Measurements from ENCODE around the gene HIVEP3. TPM values are rescaled to one million over a fixed set of nuclear protein-coding genes. Genes with fewer than 3 reads are reported as not detected.

Gene HIVEP3
- total RNA-seq, 1 donor from 2014 or later: 2.9 TPM

DNA sequence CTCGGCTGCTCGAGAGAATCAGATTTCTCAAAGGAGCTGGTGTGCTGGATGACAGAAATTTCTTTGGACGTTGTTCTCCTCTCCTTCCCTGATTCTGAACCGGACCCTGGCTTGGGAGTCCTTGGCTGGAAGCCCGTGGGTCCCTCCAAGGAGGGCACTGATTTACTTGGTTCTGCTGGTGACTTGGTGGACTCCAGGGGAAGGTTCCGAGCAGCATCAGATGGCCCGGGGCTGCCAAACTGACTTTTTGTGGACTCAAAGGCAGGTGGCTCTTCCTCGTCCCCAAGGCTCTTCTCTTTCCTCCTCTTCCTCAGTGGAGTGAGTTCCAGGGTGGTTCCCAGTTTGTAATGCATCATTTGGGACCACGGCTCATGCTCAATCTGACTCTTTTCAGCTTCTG, 336.4 kb downstream of the HIVEP3 start:
- Histone ChIP-seq H3K27me3 (no peaks in the 10 kb centered on the region), H3K27ac (no peak overlapping the region), H3K4me1 (no peaks in the 10 kb centered on the region), H3K9me3 (no peaks in the 10 kb centered on the region), H3K36me3 (no peaks in the 10 kb centered on the region), H3K4me3 (no peak overlapping the region)
- TF ChIP-seq POLR2AphosphoS5 (IDR thresholded peaks at IDR 0.05; ENCODE audit: insufficient read depth in 1 of 2, low read depth in 1 of 2): no peak
- TF ChIP-seq POLR2A (IDR thresholded peaks at IDR 0.05): no peak
- TF ChIP-seq, protein P1, sequence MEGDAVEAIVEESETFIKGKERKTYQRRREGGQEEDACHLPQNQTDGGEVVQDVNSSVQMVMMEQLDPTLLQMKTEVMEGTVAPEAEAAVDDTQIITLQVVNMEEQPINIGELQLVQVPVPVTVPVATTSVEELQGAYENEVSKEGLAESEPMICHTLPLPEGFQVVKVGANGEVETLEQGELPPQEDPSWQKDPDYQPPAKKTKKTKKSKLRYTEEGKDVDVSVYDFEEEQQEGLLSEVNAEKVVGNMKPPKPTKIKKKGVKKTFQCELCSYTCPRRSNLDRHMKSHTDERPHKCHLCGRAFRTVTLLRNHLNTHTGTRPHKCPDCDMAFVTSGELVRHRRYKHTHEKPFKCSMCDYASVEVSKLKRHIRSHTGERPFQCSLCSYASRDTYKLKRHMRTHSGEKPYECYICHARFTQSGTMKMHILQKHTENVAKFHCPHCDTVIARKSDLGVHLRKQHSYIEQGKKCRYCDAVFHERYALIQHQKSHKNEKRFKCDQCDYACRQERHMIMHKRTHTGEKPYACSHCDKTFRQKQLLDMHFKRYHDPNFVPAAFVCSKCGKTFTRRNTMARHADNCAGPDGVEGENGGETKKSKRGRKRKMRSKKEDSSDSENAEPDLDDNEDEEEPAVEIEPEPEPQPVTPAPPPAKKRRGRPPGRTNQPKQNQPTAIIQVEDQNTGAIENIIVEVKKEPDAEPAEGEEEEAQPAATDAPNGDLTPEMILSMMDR (IDR thresholded peaks at IDR 0.05): no peak
- intact Hi-C loops (cut with DNase I): no loop called here
- DNase-seq (ENCODE audit: extremely low spot score in 2 of 2): peak; percentile 40 to 61

DNA sequence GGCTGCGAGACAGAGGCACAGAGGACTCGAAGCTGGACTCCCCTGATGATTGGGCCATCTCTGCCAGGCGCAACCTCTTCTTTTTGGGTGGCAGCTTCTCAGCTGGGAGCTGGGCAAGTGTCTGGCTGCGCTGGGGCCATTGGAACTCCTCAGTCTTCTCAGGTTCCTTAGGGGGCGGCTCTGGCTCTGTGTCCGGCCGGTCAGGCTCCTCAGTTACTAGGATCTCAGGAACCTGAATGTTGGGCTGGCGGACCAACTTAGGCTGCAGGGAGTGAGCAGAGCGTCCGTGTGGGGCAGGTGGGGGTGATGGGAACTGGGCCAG, 336.8 kb downstream of the HIVEP3 start:
- H3K9me3 ChIP-seq: no peaks in the 10 kb centered on the region
- TF ChIP-seq, protein P1 (IDR thresholded peaks at IDR 0.05): no peak
- TF ChIP-seq POLR2A (IDR thresholded peaks at IDR 0.05) (no peak), POLR2AphosphoS5 (IDR thresholded peaks at IDR 0.05; ENCODE audit: insufficient read depth in 1 of 2, low read depth in 1 of 2) (no peak)
- no peaks in the 10 kb centered on the region for H3K27me3 ChIP-seq
- no peaks in the 10 kb centered on the region for H3K36me3 ChIP-seq
- H3K4me3 ChIP-seq: no peak overlapping the region
- H3K4me1 ChIP-seq: no peaks in the 10 kb centered on the region
- intact Hi-C loops (cut with DNase I): no loop called here
- DNase-seq (ENCODE audit: extremely low spot score in 2 of 2): peak; percentile 44 to 61
- no peak overlapping the region for H3K27ac ChIP-seq

DNA sequence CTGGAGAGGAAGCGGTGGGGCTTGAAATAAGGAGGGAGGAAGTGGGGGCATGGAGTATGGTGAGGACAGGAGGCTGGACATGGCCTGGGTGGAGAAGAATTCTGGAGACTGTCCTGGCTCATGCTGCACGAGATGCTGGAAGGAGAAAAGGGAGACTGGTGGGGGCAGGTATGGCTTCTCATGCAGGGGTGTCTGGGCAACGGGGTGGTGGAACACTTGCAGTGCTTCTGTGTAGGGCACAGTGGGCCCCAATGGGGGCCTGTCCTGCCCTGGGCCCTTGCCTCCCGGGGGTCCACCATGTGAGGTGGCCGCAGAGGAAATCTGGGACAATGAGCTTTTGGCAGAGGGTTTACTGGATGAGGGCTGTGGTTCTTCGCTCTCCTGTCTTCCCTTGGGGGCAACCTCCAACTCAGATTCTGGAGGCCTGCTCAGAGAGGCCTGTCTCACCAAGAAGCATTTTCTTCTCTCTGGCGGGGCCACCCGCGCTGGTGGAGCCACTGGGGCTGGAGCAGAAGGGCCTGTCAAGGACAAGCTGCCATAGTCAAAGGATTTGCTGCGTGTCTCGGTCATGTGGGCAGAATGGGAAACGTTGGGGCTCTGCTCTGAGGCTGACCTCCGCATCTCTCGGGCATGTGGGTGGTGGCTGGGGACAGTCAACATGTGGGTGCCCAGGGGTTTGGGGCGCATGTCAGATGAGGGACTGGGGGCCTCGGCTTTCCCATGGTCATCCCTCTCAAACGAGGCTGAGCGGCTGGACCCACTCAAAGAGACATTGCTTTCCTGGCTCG, 337.3 kb downstream of the HIVEP3 start:
- no peaks in the 10 kb centered on the region for H3K36me3 ChIP-seq
- intact Hi-C loops (cut with DNase I): no loop called here
- H3K4me1 ChIP-seq: no peaks in the 10 kb centered on the region
- no peak overlapping the region for H3K4me3 ChIP-seq
- H3K9me3 ChIP-seq: no peaks in the 10 kb centered on the region
- DNase-seq (ENCODE audit: extremely low spot score in 2 of 2): peak; percentile 69 to 89
- H3K27ac ChIP-seq: no peak overlapping the region
- TF ChIP-seq POLR2A (IDR thresholded peaks at IDR 0.05) (no peak), POLR2AphosphoS5 (IDR thresholded peaks at IDR 0.05; ENCODE audit: insufficient read depth in 1 of 2, low read depth in 1 of 2) (no peak)
- TF ChIP-seq, protein P1 (IDR thresholded peaks at IDR 0.05): no peak
- H3K27me3 ChIP-seq: no peaks in the 10 kb centered on the region

DNA sequence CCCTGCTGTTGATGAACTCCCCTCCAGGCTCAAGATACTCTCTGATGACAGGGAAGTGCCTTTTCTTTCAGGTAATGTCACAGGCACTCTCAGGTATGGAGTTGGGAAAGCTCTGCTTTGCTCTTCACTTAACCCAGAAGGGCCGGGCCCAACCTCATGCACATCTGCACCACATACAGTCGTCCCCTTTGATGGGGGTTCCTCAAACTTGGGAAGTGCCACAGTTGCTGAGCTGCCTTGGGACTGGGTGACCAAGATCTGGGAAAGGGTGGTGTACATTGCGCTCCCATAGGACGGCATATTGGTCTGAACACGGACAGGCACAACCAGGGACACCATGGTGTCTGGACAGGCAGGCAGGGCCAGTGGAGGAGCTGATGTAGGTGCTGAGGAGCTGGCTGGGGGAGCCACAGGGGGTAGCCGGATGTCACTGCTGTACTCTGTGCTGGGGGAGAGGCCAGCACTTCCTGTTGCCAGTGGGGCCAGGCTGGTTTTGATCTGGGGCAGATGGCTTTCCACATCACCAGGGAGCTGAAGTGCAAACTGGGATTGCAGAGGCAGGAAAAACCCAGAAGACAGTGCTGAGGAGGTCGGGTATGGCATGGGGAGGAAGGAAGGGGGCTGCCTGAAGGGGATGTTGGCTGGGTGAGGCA, 338.1 kb downstream of the HIVEP3 start:
- TF ChIP-seq POLR2A (IDR thresholded peaks at IDR 0.05) (no peak), POLR2AphosphoS5 (IDR thresholded peaks at IDR 0.05; ENCODE audit: insufficient read depth in 1 of 2, low read depth in 1 of 2) (no peak)
- TF ChIP-seq, protein P1 (IDR thresholded peaks at IDR 0.05): no peak
- Histone ChIP-seq H3K4me1 (no peaks in the 10 kb centered on the region), H3K27me3 (no peaks in the 10 kb centered on the region), H3K36me3 (no peaks in the 10 kb centered on the region), H3K27ac (no peak overlapping the region), H3K9me3 (no peaks in the 10 kb centered on the region), H3K4me3 (no peak overlapping the region)
- intact Hi-C loops (cut with DNase I): no loop called here
- DNase-seq (ENCODE audit: extremely low spot score in 2 of 2): peak; percentile 80 to 88

DNA sequence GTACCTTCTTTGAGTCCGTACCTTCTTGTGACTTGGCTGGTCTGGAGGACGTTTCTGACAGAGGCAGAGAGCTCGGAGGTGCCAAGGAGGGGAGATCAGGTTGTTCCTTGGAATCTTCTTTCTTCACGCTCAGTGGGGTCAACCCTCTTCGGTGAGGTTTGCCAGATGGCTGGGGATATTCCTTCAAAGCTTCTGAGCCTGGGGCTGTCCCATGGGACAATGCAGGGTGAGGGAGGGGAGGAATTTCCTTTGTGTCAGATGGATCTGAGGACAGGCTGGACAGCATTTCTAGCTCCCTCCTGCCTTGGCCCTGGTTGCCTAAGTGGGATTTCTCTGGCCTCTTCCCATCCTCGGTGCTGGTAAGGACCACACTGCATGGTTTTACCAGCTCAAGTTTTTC, 338.7 kb downstream of the HIVEP3 start:
- no peaks in the 10 kb centered on the region for H3K27me3 ChIP-seq

More for the DNA sequence above, 338.7 kb downstream of the HIVEP3 start:
- Histone ChIP-seq H3K4me1 (no peaks in the 10 kb centered on the region), H3K36me3 (no peaks in the 10 kb centered on the region), H3K4me3 (no peak overlapping the region), H3K9me3 (no peaks in the 10 kb centered on the region), H3K27ac (no peak overlapping the region)
- DNase-seq (ENCODE audit: extremely low spot score in 2 of 2): peak; percentile 22 to 85
- intact Hi-C loops (cut with DNase I): no loop called here
- TF ChIP-seq POLR2AphosphoS5 (IDR thresholded peaks at IDR 0.05; ENCODE audit: insufficient read depth in 1 of 2, low read depth in 1 of 2) (no peak), POLR2A (IDR thresholded peaks at IDR 0.05) (no peak)
